ENCODE measurements around the gene GADL1. TPM values are rescaled to one million over a fixed set of nuclear protein-coding genes. Genes with fewer than 3 reads are reported as not detected.

Gene GADL1
- total RNA-seq, 1 experiment from 2014 or later, result 0.09 TPM

DNA sequence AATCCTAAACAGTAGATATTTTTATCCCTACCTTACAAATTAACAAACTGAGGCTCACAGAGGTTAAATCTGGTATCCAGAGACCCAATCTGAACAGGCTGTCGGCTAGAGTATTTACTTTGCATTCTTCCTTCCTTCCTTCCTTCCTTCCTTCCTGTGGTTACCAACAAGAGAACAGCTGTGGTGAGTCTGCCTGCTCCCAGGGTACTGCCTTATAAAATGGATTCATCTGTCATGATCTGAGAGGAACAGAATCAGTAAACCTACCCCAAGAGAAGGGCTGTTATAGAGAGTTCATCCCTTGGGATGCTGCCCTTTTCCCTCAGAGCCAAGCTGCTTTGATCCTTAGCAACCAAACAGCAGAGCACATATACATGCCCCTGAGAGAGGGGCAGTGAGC lies 3.6 kb downstream of the GADL1 start:
- no peak overlapping the region for H3K4me2 ChIP-seq (ENCODE audit: insufficient read depth, insufficient read length, low read length)

More for the DNA sequence above, 3.6 kb downstream of the GADL1 start:
- Histone ChIP-seq H2AK5ac (ENCODE audit: insufficient read length, low read length) (no peak overlapping the region), H3K14ac (ENCODE audit: insufficient read depth, low read length) (no peak overlapping the region), H3K23ac (ENCODE audit: insufficient read length, low read depth, low read length) (no peak overlapping the region), H3K9me3 (ENCODE audit: control insufficient read depth, low read depth, low read length) (no peaks in the 10 kb centered on the region), H3K4me1 (ENCODE audit: insufficient read depth, low read length) (peaks cover 5% of the 10 kb centered on the region; the same call in 1 of the 2 replicates), H3T11ph (ENCODE audit: low read length) (no peak overlapping the region), H3K27me3 (ENCODE audit: insufficient read depth, low read length) (peaks cover 2% of the 10 kb centered on the region; the same call in 1 of the 2 replicates), H3K27ac (ENCODE audit: insufficient read length, low read depth, low read length) (no peak overlapping the region), H4K5ac (ENCODE audit: insufficient read length, low read depth, low read length) (no peak overlapping the region), H4K8ac (replicated peaks; ENCODE audit: insufficient read length, low read depth, low read length) (no peak overlapping the region), H2BK12ac (ENCODE audit: insufficient read length, low read depth, low read length) (no peak overlapping the region), H3K79me1 (ENCODE audit: insufficient read depth, low read depth, low read length, poor library complexity, severe bottlenecking) (no peaks in the 10 kb centered on the region), H3K9ac (ENCODE audit: extremely low read depth, insufficient read length, low read length) (no peak overlapping the region), H4K20me1 (ENCODE audit: control insufficient read depth, insufficient read depth, insufficient read length) (no peaks in the 10 kb centered on the region), H2BK20ac (ENCODE audit: low read depth, low read length, poor library complexity, severe bottlenecking) (no peak overlapping the region), H2BK5ac (ENCODE audit: insufficient read length, low read length) (no peak overlapping the region), H3K23me2 (ENCODE audit: insufficient read length, low read depth, low read length, poor library complexity, severe bottlenecking) (peaks cover 10% of the 10 kb centered on the region), H3K79me2 (ENCODE audit: insufficient read depth, low read length) (no peaks in the 10 kb centered on the region), H4K91ac (ENCODE audit: insufficient read length, low read depth, low read length) (no peak overlapping the region), H3K18ac (ENCODE audit: insufficient read length, low read depth, low read length) (no peak overlapping the region), H2AFZ (ENCODE audit: low read length) (no peak overlapping the region), H3K4ac (ENCODE audit: low read depth, low read length) (no peak overlapping the region), H2BK15ac (ENCODE audit: low read depth, low read length) (no peak overlapping the region), H2BK120ac (ENCODE audit: low read depth, low read length, poor library complexity, severe bottlenecking) (no peak overlapping the region), H3K56ac (ENCODE audit: insufficient read length, low read depth, low read length) (no peak overlapping the region)
- Mint-ChIP-seq H3K4me1 (peaks cover 28 to 32% of the 10 kb centered on the region in 2 experiments), H3K36me3 (ENCODE audit: insufficient read depth in 1 of 3, low read depth in 3 of 3) (no peaks in the 10 kb centered on the region; a peak in 1 of 7 replicates), H3K27me3 (ENCODE audit: low read depth) (peaks cover 26% of the 10 kb centered on the region), H3K9me3 (no peaks in the 10 kb centered on the region; a peak in 1 of 5 replicates), H3K4me3 (no peak overlapping the region), H3K27ac (no peak overlapping the region)
- no peak for DNase-seq
- TF ChIP-seq, protein P1, sequence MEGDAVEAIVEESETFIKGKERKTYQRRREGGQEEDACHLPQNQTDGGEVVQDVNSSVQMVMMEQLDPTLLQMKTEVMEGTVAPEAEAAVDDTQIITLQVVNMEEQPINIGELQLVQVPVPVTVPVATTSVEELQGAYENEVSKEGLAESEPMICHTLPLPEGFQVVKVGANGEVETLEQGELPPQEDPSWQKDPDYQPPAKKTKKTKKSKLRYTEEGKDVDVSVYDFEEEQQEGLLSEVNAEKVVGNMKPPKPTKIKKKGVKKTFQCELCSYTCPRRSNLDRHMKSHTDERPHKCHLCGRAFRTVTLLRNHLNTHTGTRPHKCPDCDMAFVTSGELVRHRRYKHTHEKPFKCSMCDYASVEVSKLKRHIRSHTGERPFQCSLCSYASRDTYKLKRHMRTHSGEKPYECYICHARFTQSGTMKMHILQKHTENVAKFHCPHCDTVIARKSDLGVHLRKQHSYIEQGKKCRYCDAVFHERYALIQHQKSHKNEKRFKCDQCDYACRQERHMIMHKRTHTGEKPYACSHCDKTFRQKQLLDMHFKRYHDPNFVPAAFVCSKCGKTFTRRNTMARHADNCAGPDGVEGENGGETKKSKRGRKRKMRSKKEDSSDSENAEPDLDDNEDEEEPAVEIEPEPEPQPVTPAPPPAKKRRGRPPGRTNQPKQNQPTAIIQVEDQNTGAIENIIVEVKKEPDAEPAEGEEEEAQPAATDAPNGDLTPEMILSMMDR (conservative IDR thresholded peaks at IDR 0.05), result no peak
- WGBS (ENCODE audit: extremely low coverage, insufficient read length, low lambda C conversion rate), result no CpG with 5 or more reads among the region's 1 CpG

Measured in H9 (cell line).